GM19452 (cell line): ENCODE results near the gene WTIP.
A peak's percentile ranks its signal among the peaks of the same experiment; 100 is the strongest.
"Not testable (repeated sequence)": the region's sequence is repeated elsewhere in the genome, so short reads cannot be mapped to it uniquely, and the experiment has no call there.

ENCODE experiments used
- ATAC-seq: cut with Tn5 transposase; IDR thresholded peaks from one replicate; pipeline ENCODE4 v1.9.1; 2021; ENCODE audit not compliant: unreplicated experiment

Gene WTIP

DNA sequence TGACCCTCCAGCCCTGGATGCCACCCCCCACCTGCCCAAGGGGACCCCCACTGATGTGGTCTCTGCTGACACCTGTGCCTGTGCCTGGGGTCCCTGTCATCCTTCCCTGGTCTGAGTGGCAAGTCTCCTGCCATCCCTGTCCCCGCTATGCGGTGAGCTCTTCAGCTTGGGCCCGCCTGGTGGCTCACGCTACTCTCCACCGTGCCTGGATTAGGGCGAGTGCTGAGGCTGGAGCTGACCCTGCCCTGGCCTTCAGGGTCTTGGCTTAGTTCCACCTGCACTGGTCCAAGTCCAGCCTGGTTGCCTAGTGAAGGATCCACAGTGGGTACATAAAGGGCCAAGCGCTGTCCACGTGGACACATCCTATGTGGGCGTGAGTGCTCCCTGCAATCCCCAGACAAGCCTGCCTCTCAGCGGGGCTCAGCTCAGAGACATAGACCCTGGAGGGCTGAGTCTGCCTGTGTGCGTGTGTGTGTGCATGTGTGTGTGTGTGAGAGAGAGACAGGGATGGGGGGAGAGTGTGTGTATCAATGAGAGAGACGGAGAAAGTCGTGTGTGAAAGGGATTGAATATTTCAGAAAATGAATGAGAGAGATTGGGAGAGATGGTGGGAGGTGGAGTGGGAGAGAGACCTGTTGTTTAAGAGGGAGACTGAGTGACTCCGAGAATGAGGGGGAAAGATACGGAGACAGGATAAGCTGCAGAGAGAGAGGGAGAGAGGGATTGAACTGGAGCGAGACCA lies 22.1 kb downstream of the WTIP start:
- no peak for ATAC-seq

DNA sequence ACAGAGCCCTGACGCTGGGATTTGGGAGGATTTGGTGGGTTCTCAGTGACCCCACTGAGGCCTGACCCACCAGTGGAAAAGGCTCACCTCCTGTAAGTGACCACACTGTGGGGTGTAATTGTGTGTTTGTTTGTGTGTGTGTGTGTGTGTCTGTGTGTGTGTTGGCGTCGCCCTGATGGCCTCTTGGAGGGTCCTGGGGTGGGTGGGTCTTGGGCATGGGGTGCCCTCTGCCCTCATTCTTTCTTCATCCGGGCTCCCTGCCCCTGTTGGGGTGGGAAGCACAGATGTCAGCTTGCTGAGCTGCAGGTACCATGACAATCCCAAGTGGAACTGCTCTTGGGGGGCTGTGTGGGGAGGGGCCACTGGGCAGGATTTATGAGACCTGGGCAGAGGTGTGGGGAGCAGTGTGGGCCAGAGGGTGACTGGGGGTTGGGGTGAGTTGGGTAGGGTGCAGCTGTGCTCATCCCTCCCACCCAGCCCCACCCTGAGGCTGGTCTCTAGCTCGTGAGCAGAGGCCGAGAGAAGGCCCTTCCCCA lies 22.8 kb downstream of the WTIP start:
- ATAC-seq: no peak

DNA sequence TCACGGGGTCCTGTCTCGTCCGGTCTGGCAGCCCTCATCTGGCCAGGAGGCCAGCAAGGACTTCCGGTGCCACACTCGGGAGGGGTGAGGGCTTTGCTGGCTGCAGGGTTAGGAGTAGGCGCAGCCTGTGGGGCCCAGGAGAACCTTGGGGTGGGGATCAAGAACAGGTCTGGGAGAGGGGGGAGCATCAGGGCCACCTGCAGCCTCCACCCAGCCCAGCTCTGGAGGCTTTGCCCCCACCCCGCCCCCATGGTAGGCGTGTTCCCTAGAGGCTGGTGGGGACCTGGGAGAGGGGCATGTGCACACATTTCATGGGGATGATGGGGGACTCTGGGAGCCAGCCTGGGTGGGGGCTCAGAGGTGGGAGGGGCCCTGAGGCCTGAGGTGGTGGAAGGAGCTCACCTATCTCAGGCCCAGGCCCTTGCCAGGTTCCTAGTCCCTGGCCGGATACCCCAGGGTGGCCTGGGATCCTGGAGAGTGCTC lies 23.3 kb downstream of the WTIP start:
- ATAC-seq: no peak

DNA sequence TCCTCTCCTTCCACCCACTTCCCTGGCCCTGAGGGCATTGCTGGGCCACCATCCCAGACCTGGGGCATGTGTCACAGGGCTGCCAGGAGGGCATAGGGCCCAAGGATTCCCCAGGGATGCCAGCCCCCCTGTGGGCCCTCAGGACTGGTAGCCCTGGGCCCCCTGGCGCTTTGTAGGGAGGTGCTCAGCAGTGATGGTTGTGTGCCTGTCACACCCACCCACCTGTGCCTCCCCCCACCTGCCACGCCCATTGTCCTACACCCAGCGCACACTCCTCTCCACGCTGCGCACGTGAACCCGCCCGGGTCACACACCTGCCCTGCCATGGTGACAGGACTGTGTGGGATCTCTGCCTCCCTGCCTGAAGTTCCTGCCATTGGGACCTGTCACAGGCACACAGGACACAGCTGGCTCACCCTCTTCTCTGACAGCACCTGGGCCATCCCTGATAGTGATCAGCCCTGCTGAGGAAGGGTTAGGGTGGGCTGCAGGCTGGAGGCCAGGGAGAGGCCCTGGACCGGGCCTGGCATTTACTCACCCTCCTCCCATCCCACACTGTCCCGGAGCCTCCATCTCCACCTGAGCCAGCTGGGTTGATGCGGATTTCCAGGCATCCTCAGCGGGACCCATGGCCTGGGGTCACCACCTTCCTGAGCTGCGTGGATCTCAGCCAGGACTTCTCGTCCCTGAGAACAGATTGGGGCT lies 23.9 kb downstream of the WTIP start:
- ATAC-seq: no peak

DNA sequence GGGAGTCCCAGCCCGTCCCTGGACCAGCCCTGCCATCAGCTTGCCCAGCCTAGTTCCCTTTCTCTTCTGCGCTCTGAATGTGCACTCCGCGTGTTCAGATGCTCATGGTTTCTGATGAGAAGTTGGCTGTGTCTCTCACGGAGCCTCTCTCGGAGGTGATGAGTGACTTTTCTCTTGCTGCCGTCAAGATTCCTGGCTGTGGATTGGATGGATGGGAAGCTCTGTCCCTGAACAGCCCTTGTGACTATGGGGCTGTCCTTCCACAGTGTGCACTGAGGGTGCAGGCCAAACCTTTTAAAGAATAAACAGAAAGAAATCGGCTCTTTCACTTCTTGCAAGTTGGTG lies 24.4 kb downstream of the WTIP start:
- no peak for ATAC-seq

DNA sequence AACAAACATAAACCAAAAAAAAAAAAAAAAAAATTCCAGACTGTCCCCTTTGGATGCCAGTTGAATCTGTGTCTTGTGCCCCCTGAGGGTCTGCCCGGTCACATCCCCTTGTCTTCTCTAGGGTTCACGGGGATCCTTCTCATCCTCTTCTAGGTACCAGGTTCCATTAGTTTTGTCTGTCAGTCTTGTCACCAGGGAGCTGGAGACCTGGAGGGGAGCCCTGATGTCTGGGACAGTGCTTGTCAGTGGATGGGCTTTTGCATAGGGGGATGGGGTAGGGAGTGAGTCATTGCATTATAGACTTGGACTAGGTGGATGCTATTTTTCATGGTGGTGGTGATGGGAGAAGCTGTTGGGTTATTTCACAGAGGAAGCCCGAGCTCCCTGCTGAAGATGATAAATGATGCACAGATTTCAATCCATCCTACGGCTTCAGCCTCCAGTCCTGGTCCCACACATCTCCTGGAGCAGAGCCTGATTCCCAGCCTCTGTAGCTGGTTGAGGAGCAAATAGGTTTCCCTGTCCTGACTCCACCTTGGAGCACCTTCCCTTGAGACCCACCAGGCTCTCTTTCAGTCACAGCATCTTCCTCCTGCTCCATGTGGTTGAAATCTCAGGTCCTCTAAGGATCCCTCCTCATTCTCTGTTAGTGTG lies 26.0 kb downstream of the WTIP start:
- ATAC-seq: no peak

DNA sequence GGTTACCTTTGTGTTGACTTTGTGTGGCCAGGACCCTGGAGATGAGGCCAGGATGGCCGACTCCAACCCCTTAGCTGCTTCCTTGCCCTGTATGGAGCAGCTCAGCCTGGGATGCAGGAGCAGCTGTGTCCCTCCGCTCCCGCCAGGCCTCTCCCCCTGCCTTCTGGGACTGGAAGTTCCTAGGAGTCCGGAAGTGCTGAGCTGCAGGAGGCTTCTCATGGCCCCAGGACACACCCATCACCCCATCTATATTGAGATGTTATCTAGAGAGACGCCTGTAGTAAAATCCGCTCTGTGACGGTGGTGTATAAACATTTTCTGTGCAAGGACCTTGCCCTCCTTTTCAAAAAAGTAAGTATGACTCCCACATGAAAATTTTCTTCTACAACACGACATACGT lies 27.0 kb downstream of the WTIP start:
- no peak for ATAC-seq

DNA sequence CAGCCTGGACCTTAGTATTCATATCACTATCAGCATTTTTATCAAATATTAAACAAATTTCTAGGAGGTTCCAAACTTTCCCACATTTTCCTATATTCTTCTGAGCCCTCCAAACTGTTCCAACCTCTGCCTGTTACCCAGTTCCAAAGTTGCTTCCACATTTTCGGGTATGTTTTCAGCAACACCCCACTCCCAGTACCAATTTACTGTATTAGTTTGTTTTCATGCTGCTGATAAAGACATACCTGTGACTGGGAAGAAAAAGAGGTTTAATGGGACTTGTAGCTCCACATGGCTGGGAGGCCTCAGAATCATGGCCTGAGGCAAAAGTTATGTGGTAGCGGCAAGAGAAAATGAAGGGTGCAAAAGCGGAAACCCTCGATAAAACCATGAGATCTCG lies 29.3 kb downstream of the WTIP start:
- ATAC-seq: not testable (repeated sequence)

DNA sequence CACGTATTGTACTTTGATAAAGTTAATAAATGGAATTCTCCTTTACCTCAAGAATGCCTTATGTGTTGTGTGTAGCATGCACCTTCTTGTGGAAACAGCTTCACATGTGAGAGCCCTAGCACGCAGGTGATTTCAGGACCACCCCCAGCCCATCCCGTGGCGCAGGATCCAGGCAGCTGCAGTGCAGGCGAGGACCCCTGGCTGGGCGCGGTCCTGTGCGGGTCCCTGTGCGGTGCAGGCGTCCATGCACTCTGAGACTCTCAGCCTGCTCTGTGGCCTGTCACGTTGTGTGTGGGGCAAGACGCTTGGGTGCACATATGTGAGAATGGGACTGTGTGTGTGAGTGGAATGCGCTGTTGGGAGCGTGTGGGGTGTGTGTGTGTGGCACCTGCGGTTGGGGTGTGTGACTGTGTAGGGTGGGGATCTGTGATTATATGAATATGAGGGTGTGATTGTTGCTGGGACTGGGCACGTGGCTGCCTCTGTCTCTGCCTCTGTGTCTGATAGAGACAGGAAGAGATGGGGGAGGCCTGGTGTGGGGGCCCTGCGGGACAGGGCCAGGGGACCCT lies 30.8 kb downstream of the WTIP start:
- ATAC-seq: no peak

DNA sequence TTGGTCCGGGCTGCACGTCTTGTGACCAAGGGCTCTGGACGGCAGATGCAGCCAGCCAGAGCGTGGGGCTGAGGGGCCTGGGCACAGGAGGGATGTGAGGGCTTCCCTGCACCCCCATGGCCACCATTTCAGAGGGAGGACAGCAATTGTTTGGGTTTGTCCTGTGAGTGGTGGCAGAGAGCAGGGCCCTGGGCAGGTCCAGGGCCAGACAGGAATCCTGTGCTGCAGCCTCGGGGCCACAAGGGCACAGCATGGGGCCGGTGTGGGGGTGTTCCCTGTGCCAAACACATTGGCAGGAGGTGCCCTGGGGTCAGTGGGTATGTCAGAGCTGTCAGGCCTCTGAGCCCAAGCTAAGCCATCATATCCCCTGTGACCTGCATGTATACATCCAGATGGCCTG lies 32.2 kb downstream of the WTIP start:
- ATAC-seq: no peak

DNA sequence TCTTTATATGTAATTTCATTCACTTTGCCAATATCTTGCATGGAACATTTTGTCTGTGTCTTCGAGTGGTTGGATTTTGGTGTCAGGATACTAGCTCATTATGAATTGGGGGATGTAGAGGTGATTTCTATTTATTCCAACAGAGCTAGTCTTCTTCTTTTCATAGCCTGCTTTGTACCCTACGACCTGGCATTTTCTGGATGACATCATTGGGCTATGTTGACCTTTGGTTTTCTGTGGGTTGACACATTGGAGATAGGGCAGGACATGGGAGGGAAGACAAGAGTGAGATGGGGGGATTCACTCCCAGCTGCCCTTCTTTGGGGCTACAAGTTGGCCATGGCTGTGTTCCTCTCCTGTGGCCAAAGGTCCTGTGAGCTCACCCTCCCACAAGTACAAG lies 38.0 kb downstream of the WTIP start:
- ATAC-seq: no peak

DNA sequence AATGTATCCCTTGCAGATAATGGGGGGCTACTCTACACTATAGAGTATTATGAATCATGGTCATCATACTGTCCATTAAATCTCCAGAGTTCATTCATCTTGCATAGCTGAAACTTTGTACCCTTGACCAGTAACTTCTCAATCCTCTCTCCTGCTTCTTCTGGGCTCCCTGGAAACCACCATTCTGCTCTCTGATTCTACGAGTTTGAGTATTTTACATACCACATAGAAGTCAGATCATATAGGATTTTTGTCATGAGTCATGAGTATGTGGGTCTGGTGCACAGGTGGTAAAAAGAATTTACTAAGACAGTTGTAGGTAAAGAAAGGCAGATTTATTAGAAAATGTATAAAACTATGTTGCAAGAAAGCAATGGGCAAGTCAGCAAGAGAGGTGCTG lies 41.9 kb downstream of the WTIP start:
- no peak for ATAC-seq

DNA sequence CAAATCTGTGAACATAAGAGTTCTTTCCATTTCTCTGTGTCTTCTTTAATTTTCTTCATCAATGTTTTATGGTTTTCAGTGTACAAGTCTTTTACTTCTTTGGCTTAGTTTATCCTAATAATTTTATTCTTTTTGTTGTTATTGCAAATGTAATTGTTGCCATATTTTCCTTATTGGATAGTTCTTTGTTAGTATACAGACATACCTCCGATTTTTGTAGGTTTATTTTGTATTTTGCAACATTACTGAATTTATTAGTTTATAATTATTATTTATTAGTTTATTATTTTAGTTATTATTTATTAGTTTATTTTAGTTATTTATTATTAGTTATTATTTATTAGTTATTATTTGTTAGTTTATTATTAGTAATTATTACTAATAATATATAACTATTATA lies 43.4 kb downstream of the WTIP start:
- ATAC-seq: no peak

DNA sequence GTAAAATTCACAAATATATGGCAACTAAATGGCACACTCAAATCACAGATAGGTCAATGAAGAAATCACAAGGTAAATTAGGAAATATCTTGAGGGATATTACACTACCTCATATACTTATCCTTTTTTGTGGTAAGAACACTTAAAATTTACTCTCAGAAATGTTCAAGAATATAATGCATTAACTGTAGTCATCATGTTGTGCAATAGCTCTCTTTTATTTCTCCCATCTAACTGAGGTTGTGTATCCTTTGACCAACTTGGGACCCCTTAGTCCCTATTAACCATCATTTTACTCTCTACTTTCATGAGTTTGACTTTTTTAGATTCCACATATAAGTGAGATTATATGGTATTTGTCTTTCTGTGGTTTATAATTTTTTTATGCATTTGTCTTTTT lies 52.6 kb downstream of the WTIP start:
- no peak for ATAC-seq

DNA sequence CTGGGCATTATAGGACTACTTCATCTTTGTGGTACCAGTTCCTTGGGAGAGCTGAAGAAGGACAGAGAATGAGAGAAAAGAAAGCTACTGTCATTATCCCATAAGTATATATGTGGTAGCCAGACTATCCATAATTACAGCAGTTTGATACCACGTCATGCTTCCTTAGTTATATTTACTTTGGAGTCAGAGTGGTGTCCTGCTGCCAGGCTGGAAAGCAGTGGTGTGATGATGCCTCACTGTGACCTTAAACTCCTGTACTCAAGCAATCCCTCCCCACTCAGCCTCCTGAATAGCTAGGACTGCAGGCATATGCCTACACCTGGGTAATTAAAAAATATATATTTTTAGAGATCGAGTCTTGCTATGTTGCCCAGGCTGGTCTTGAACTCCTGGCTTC lies 57.8 kb downstream of the WTIP start:
- ATAC-seq: no peak

DNA sequence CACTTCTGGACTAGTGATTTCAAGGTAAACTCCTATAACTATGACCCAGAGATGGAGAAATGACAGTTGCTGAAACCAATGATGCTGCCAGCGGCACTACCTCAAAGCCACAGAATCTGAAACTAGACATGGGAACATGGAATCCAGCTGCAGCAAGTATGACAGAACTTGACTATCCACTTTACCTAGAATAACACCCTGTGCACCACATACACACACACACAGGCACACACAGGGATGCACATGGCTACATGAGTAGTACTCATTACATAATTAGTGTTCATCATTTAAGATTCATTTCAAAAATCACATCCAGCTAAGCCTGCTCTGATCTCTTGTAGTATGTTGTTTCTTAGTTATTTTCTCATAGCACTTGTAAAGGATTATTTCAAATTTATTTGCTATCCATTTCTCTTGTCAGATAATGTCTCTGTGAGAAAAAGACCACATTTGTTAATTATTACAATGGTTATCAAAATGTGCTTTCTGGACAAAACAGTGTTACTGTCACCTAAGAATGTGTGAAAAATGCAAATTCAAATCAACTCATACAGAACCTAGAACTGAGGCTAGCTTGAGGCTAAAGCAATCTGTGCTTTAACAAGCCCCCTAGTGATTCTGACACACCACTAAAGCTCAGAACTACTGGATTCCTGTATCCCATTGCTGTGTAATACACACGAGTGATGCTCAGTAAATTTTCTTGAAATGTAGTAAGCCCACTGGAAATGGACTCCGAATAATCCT lies 59.4 kb downstream of the WTIP start:
- peak; percentile 64 for ATAC-seq

DNA sequence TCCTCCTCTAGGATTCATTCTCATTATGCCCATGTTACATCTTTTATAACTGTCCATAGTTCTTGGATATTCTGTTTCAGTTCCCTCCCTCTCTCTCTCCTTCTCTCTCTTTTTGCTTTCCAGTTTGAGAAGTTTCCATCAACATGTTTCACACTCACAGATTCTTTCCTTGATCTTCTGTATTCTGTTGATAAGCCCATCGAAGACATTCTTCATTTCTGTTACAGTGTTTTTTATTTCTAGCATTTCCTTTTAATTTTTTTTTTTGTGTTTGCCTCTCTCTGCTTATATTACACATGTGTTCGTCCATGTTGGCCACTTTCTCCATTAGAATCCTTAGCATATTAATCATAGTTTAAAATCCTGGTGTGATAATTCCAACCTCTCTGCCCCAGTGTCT lies 68.3 kb downstream of the WTIP start:
- ATAC-seq: no peak

DNA sequence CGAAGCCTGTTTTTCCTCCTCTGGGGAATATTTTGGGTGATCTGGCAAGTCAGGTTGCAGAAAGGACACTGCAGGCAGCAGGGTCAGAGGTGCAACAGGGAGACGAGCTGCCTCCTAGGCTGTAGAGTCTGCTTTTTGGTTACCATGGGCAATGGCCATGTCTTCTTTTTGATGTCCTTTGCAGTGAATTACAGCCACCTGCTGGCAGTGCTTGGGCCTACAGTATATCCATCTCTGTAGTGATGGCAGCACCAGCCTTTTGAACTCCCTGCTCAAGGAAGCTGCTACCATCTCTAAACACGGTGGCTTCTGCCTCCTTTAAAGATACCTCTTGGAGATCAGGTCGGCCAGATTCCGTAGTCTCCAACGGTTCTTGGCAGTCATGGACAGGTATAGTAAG lies 73.9 kb downstream of the WTIP start:
- ATAC-seq: no peak

DNA sequence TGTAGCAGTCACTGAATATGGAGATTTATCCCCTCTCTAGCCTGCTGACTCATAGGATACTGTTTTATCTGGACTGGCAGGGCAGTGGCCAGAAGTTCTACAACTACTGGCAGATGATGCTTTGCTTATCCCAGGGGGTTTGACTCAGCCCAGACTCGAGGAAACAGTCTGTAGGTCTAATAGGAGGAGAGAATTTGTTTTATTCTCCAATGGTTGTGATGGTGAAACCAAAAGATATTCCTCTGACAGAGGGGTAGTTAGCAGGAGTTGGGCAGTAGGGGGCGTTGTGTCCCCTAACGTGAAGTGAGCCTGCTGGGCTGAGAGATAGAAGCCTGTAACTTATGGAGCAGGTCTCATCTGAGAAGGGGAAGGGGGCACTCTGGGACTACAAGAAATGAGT lies 74.9 kb downstream of the WTIP start:
- ATAC-seq: no peak

DNA sequence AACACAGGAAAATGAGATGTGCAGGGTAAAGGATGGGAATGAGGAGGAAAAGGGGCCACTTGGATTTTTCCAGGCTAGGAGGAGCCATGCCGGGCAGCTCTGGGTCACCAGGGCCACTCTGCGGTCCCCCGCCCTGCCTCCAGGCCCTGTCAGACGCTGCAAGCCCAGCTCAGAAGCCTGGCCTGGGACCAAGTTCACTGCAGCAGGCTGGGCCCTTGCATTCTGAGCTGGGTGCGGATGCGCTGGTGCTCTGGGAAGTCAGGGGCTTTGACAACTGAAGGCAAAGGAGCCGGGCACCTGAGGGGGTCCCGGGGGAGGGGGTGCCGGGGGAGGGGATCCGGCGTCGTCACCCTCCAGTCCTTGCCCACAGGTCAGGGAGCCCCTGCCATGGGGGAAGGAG lies 77.5 kb downstream of the WTIP start:
- no peak for ATAC-seq

DNA sequence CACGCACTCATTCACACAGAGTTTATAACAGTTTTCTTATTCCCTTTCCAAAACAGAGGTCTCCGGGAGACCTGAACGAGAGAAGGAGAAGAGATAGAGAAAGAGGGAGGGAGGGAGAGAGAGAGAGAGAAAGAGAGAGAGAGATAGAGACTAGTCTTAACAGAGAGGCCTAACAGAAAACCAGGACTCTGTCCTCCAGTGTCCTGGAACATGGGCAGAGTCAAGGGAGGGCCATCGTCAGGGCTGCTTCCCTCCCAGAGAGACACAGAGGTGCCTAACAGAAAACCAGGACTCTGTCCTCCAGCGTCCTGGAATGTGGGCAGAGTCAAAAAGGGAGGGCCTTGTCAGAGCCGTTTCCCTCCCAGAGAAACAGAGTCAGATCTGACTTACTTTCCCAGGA lies 78.7 kb downstream of the WTIP start:
- ATAC-seq: no peak
